IMR-90 (cell line): ENCODE results near the gene PIGU. TPM values are rescaled to one million over a fixed set of nuclear protein-coding genes. Genes with fewer than 3 reads are reported as not detected.

Experiments
- ATAC-seq: fragments of 200-7000 bp; cut with Tn5 transposase; 2 replicates; pipeline ENCODE4 v1.9.1; 2020; ENCODE audit warnings: low read depth, mild to moderate bottlenecking, moderate library complexity
- BruUV-seq: library from RNA; stranded (reverse); fragments of 400-500 nt; replicated peaks from 2 replicates; lab custom pipeline; 2021; lab: Mats Ljungman, UMichigan
- CTCF ChIA-PET: fragments of 300-600 bp; formaldehyde crosslinking; extraction: SDS; loops from one replicate; lab custom pipeline; 2021; ENCODE audit warnings: antibody characterized with exemption; lab: Yijun Ruan, JAX
- POLR2A ChIA-PET: fragments of 300-600 bp; sonication (Branson Sonifier 250); formaldehyde crosslinking; loops from one replicate; lab custom pipeline; 2022; ENCODE audit warnings: antibody characterized with exemption; ENCODE audit not compliant: unreplicated experiment; lab: Charles Lee
- DNase-seq: peaks from one replicate; pipeline ENCODE4 v3.0.0; 2013
- H2AFZ ChIP-seq: replicated peaks from 2 replicates; pipeline ENCODE3; 2013; ENCODE audit warnings: low read length, mild to moderate bottlenecking; ENCODE audit not compliant: poor library complexity
- H2AK5ac ChIP-seq: 2 replicates; pipeline ENCODE4 v1.6.1; 2013; ENCODE audit warnings: low read depth, low read length, inconsistent platforms
- H2AK9ac ChIP-seq: replicated peaks from 2 replicates; pipeline ENCODE3; 2013; ENCODE audit warnings: mild to moderate bottlenecking, low read depth, low read length, moderate library complexity; ENCODE audit not compliant: poor library complexity
- H2BK120ac ChIP-seq: 2 replicates; pipeline ENCODE4 v1.6.1; 2013; ENCODE audit warnings: low read depth, low read length, inconsistent platforms
- H2BK15ac ChIP-seq: 3 replicates; pipeline ENCODE4 v1.6.1; 2013; ENCODE audit warnings: low read depth, low read length, inconsistent platforms
- H2BK20ac ChIP-seq: 2 replicates; pipeline ENCODE4 v1.6.1; 2013; ENCODE audit warnings: low read depth, mild to moderate bottlenecking, inconsistent platforms, low read length, moderate library complexity
- H2BK5ac ChIP-seq: 2 replicates; pipeline ENCODE4 v1.6.1; 2013; ENCODE audit warnings: mild to moderate bottlenecking, low read depth, low read length, inconsistent platforms; ENCODE audit not compliant: poor library complexity, severe bottlenecking
- H3K14ac ChIP-seq: replicated peaks from 2 replicates; pipeline ENCODE4 v1.6.1; 2013; ENCODE audit warnings: low read depth, low read length, inconsistent platforms
- H3K18ac ChIP-seq: 2 replicates; pipeline ENCODE4 v1.6.1; 2013; ENCODE audit warnings: low read depth, low read length, control low read depth
- H3K23ac ChIP-seq: 2 replicates; pipeline ENCODE4 v1.6.1; 2013; ENCODE audit warnings: low read depth, low read length, inconsistent platforms
- H3K27ac ChIP-seq: 2 replicates; pipeline ENCODE4 v1.5.1; 2013; ENCODE audit warnings: mild to moderate bottlenecking, control low read depth, low read length; ENCODE audit not compliant: insufficient read depth
- H3K27me3 ChIP-seq: 2 replicates; pipeline ENCODE4 v1.6.1; 2013; ENCODE audit warnings: low read length; ENCODE audit not compliant: control insufficient read depth, insufficient read depth
- H3K36me3 ChIP-seq: 2 replicates; pipeline ENCODE4 v1.6.1; 2013; ENCODE audit warnings: low read length, mixed read lengths; ENCODE audit not compliant: control insufficient read depth, insufficient read depth
- H3K4ac ChIP-seq: 2 replicates; pipeline ENCODE4 v1.6.1; 2013; ENCODE audit warnings: low read depth, low read length, inconsistent platforms
- H3K4me1 ChIP-seq: 2 replicates; pipeline ENCODE4 v1.6.1; 2013; ENCODE audit warnings: low read length, mixed read lengths; ENCODE audit not compliant: control insufficient read depth, insufficient read depth
- H3K4me2 ChIP-seq: 2 replicates; pipeline ENCODE4 v1.6.1; 2013; ENCODE audit warnings: low read depth, mild to moderate bottlenecking, control low read depth, low read length, moderate library complexity
- H3K4me3 ChIP-seq: 2 replicates; pipeline ENCODE4 v1.5.1; 2013; ENCODE audit warnings: low read depth, mild to moderate bottlenecking, control low read depth, low read length, moderate library complexity; ENCODE audit not compliant: insufficient read depth
- H3K56ac ChIP-seq: 2 replicates; pipeline ENCODE4 v1.6.1; 2013; ENCODE audit warnings: low read length, inconsistent platforms; ENCODE audit not compliant: insufficient read depth; ENCODE audit errors: extremely low read depth
- H3K79me1 ChIP-seq, 2 experiments: 2 replicates each; pipeline ENCODE4 v1.6.1; 2013; ENCODE audit warnings: low read length in 2 of 2, inconsistent platforms in 1 of 2, low read depth in 1 of 2
- H3K9ac ChIP-seq: 2 replicates; pipeline ENCODE4 v1.6.1; 2013; ENCODE audit warnings: low read depth, low read length, control low read depth
- H3K9me1 ChIP-seq: 2 replicates; pipeline ENCODE4 v1.6.1; 2013; ENCODE audit warnings: low read length, inconsistent platforms; ENCODE audit not compliant: insufficient read depth
- H3K9me3 ChIP-seq: 2 replicates; pipeline ENCODE4 v1.6.1; 2013; ENCODE audit warnings: low read length; ENCODE audit not compliant: control insufficient read depth, insufficient read depth
- H4K20me1 ChIP-seq: 2 replicates; pipeline ENCODE4 v1.6.1; 2013; ENCODE audit warnings: low read length, inconsistent platforms; ENCODE audit not compliant: insufficient read depth
- H4K5ac ChIP-seq: 2 replicates; pipeline ENCODE4 v1.6.1; 2013; ENCODE audit warnings: mild to moderate bottlenecking, low read depth, low read length, control low read depth
- H4K8ac ChIP-seq, 2 experiments: 2 replicates each; pipeline ENCODE4 v1.6.1; 2013; ENCODE audit warnings: low read depth in 2 of 2, low read length in 2 of 2, control low read depth in 1 of 2, inconsistent platforms in 1 of 2
- H4K91ac ChIP-seq: 2 replicates; pipeline ENCODE4 v1.6.1; 2013; ENCODE audit warnings: low read depth, low read length, inconsistent platforms; ENCODE audit not compliant: insufficient read depth
- BHLHE40 ChIP-seq: fragments of 150-350 bp; IDR thresholded peaks from 2 replicates; pipeline ENCODE4 v1.6.1; 2016; ENCODE audit warnings: mild to moderate bottlenecking, low read depth, low read length
- CEBPB ChIP-seq: IDR thresholded peaks from 2 replicates; pipeline ENCODE4 v1.6.1; 2012; ENCODE audit warnings: low read depth, low read length, improper control_type of control experiment
- CHD1 ChIP-seq: IDR thresholded peaks from 2 replicates; pipeline ENCODE4 v1.6.1; 2012; ENCODE audit warnings: low read depth, low read length, improper control_type of control experiment
- ELK1 ChIP-seq: fragments of 150-350 bp; IDR thresholded peaks from 2 replicates; pipeline ENCODE4 v1.6.1; 2016; ENCODE audit warnings: low read depth, mild to moderate bottlenecking, low read length, moderate library complexity, borderline replicate concordance
- FOS ChIP-seq: fragments of 150-350 bp; IDR thresholded peaks from 2 replicates; pipeline ENCODE4 v1.6.1; 2016; ENCODE audit warnings: low read depth, low read length
- MAFK ChIP-seq: IDR thresholded peaks from 2 replicates; pipeline ENCODE4 v1.6.1; 2012; ENCODE audit warnings: low read depth, low read length, improper control_type of control experiment
- MXI1 ChIP-seq: IDR thresholded peaks from 2 replicates; pipeline ENCODE4 v1.6.1; 2012; ENCODE audit warnings: low read depth, mild to moderate bottlenecking, low read length, moderate library complexity, borderline replicate concordance
- NFE2L2 ChIP-seq: fragments of 150-350 bp; IDR thresholded peaks from 2 replicates; pipeline ENCODE4 v1.6.1; 2016; ENCODE audit warnings: low read depth, mild to moderate bottlenecking, low read length
- POLR2A ChIP-seq: IDR thresholded peaks from 2 replicates; pipeline ENCODE4 v1.6.1; 2012; ENCODE audit warnings: mild to moderate bottlenecking, low read depth, low read length
- RAD21 ChIP-seq: IDR thresholded peaks from 2 replicates; pipeline ENCODE4 v1.6.1; 2012; ENCODE audit warnings: low read length, improper control_type of control experiment
- RCOR1 ChIP-seq: IDR thresholded peaks from 2 replicates; pipeline ENCODE4 v1.6.1; 2012; ENCODE audit warnings: mild to moderate bottlenecking, low read length, improper control_type of control experiment; ENCODE audit not compliant: insufficient replicate concordance
- SMC3 ChIP-seq: fragments of 150-350 bp; IDR thresholded peaks from 2 replicates; pipeline ENCODE4 v1.6.1; 2016; ENCODE audit warnings: low read depth, mild to moderate bottlenecking, antibody characterized with exemption, low read length, moderate library complexity
- WGBS, 2 experiments: methylation state at CpG; one replicate each; pipeline versions ENCODE4 v1.1.5 to v1.1.7; 2013; ENCODE audit warnings: missing lambda C conversion rate in 2 of 2; ENCODE audit not compliant: insufficient read length in 1 of 2; ENCODE audit errors: extremely low coverage in 2 of 2; 5-methylcytosine and 5-hydroxymethylcytosine counted together
- dilution Hi-C: fragments of 300-500 bp; cut with HindIII; formaldehyde crosslinking; loops from one replicate; pipeline ENCODE4 v1.14.3; 2018; ENCODE audit warnings: low sequenced_read_pairs; ENCODE audit not compliant: unreplicated experiment
- in situ Hi-C: fragments of 300-500 bp; cut with MboI; formaldehyde crosslinking; loops from 3 replicates; pipeline ENCODE4 v1.14.3; 2019; ENCODE audit warnings: low sequenced_read_pairs, inconsistent platforms, mixed read lengths
- intact Hi-C: fragments of 100-400 bp; cut with micrococcal nuclease; formaldehyde crosslinking; loops from 2 replicates; pipeline ENCODE4 v1.10.0; 2022
- polyA plus RNA-seq, 3 experiments: library from polyadenylated mRNA; depleted of rRNA; stranded (reverse); fragments of >200 nt; gene quantifications; 2 replicates each; pipeline ENCODE4 v1.2.3, GENCODE V29; 2012; ENCODE audit warnings: low replicate concordance in 1 of 3
- total RNA-seq: library from RNA; depleted of rRNA; stranded (reverse); fragments of >200 nt; gene quantifications from 2 replicates; pipeline ENCODE4 v1.2.3, GENCODE V29; 2012
- TF ChIP-seq, protein P1 (sequence below): fragments of 150-350 bp; IDR thresholded peaks from 2 replicates; pipeline ENCODE4 v1.6.1; 2017; ENCODE audit warnings: mild to moderate bottlenecking, antibody characterized with exemption, low read length, low read depth
- TF ChIP-seq, protein P2 (sequence below): conservative IDR thresholded peaks from 2 replicates; pipeline ENCODE4 v1.5.1; 2012; ENCODE audit warnings: mild to moderate bottlenecking, low read depth, low read length, improper control_type of control experiment

Gene PIGU
- total and polyA plus RNA-seq, 2 of the 4 experiments (the other 2 are of a cell fraction): 11.1 to 31.1 TPM

DNA sequence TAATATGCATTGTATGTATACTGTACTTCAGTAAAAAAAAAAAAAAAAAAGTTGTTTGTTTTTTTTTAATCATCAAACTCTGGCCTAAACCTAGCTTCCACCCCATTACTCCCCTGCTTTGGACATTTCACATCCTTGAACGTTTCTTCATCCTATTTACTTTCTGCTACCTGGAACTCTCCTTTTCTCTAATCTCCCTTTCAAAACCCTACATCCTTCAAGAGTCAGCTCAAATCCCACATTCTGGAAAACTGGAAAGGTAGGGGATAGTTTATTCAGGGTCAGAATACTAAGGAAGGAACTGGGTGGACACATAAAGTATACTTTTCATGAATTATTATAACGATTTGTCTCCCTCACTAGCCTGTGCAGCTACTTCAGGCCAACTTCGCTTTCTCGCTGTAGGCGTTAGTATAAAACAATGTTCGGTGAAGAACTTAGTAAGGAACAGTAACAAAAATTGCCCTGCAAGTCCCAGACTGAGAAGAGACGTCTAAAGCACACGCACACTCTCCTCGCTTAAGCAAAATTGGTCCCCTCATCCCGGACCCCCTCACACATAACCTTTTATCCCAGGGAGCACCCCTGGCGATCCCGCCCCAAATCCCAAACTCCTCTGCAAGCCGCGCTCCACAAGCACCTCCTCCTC lies 775 bp downstream of the PIGU start:
- peak; percentile 0; the same call in 1 of the 2 replicates for ATAC-seq
- no TSS peak for BruUV-seq
- no peak overlapping the region for H3K27ac ChIP-seq

More for the DNA sequence above, 775 bp downstream of the PIGU start:
- CTCF ChIA-PET: interaction anchor here (0.5 to 0.6 kb wide), 3 partner anchors 13 to 663 kb away, joined by 3 to 4 read pairs (median 3); no protein-coding TSS in a partner anchor
- 0% methylated on average over 3 of the region's 14 CpGs; no CpG with 5 or more reads in 1 of the 2 experiments for WGBS, 2 experiments
- Histone ChIP-seq H4K91ac (no peak overlapping the region), H4K8ac (peak overlapping the region; percentile 39 to 69; a peak in 2 of 4 replicates), H3K4me3 (peak overlapping the region; percentile 77), H4K20me1 (no peaks in the 10 kb centered on the region), H2AFZ (peak overlapping the region; percentile 93), H3K9ac (peak overlapping the region; percentile 37), H2BK15ac (no peak overlapping the region), H3K18ac (no peak overlapping the region), H3K4ac (no peak overlapping the region), H3K9me1 (no peaks in the 10 kb centered on the region; the same call in 1 of the 2 replicates), H3K9me3 (no peaks in the 10 kb centered on the region), H3K23ac (peak overlapping the region; percentile 82), H2BK120ac (no peak overlapping the region), H3K4me1 (0 out of 2 replicates have a peak, but pooled peaks cover 2% of the 10 kb centered on the region), H3K36me3 (no peaks in the 10 kb centered on the region), H4K5ac (no peak overlapping the region), H3K79me1 (peaks cover 5 to 21% of the 10 kb centered on the region in 2 experiments; a peak in 3 of 4 replicates), H2BK5ac (no peak overlapping the region), H3K4me2 (peak overlapping the region; percentile 73), H3K14ac (peak overlapping the region; percentile 73; the same call in 1 of the 2 replicates), H3K27me3 (no peaks in the 10 kb centered on the region), H3K56ac (peak overlapping the region; percentile 75; the same call in 1 of the 2 replicates), H2BK20ac (no peak overlapping the region), H2AK5ac (no peak overlapping the region), H2AK9ac (peak overlapping the region; percentile 70)
- intact Hi-C loops (no loop called here), dilution Hi-C loops (no loop called here), in situ Hi-C loops (no loop called here)
- POLR2A ChIA-PET: no interaction called here
- DNase-seq: no peak
- no peak for TF ChIP-seq POLR2A
- no peak for TF ChIP-seq FOS
- no peak for TF ChIP-seq SMC3
- TF ChIP-seq MAFK: no peak
- TF ChIP-seq, protein P1, sequence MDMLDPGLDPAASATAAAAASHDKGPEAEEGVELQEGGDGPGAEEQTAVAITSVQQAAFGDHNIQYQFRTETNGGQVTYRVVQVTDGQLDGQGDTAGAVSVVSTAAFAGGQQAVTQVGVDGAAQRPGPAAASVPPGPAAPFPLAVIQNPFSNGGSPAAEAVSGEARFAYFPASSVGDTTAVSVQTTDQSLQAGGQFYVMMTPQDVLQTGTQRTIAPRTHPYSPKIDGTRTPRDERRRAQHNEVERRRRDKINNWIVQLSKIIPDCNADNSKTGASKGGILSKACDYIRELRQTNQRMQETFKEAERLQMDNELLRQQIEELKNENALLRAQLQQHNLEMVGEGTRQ: no peak
- no peak for TF ChIP-seq RCOR1
- TF ChIP-seq RAD21: no peak
- TF ChIP-seq ELK1: no peak
- TF ChIP-seq BHLHE40: no peak
- no peak for TF ChIP-seq CEBPB
- TF ChIP-seq NFE2L2: no peak
- TF ChIP-seq, protein P2, sequence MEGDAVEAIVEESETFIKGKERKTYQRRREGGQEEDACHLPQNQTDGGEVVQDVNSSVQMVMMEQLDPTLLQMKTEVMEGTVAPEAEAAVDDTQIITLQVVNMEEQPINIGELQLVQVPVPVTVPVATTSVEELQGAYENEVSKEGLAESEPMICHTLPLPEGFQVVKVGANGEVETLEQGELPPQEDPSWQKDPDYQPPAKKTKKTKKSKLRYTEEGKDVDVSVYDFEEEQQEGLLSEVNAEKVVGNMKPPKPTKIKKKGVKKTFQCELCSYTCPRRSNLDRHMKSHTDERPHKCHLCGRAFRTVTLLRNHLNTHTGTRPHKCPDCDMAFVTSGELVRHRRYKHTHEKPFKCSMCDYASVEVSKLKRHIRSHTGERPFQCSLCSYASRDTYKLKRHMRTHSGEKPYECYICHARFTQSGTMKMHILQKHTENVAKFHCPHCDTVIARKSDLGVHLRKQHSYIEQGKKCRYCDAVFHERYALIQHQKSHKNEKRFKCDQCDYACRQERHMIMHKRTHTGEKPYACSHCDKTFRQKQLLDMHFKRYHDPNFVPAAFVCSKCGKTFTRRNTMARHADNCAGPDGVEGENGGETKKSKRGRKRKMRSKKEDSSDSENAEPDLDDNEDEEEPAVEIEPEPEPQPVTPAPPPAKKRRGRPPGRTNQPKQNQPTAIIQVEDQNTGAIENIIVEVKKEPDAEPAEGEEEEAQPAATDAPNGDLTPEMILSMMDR: no peak
- no peak for TF ChIP-seq CHD1
- no peak for TF ChIP-seq MXI1
